B cell (primary cell): Measurements from ENCODE around the gene BHLHE23. TPM values are rescaled to one million over a fixed set of nuclear protein-coding genes. Genes with fewer than 3 reads are reported as not detected.

Experiments
- ATAC-seq: fragments of 200-7000 bp; cut with Tn5 transposase; one replicate; pipeline ENCODE4 v1.10.0; 2021; ENCODE audit warnings: low read depth, mild to moderate bottlenecking, moderate number of reproducible peaks, moderate library complexity
- CTCF ChIA-PET: fragments of 350-600 bp; sonication (Branson Sonifier 250); formaldehyde crosslinking; loops from one replicate; lab custom pipeline; 2021; ENCODE audit warnings: antibody characterized with exemption, inconsistent platforms; lab: Charles Lee
- POLR2A ChIA-PET: fragments of 350-600 bp; sonication (Branson Sonifier 250); formaldehyde crosslinking; loops from one replicate; lab custom pipeline; 2021; ENCODE audit warnings: antibody characterized with exemption; lab: Charles Lee
- DNase-seq: peaks from one replicate; pipeline ENCODE4 v3.0.0; 2013
- H2AFZ ChIP-seq: 2 replicates; pipeline ENCODE4 v1.6.1; 2012; ENCODE audit warnings: mild to moderate bottlenecking, low read depth, low read length; ENCODE audit not compliant: insufficient read depth, poor library complexity, severe bottlenecking
- H3K27ac ChIP-seq, 2 donors: 1 replicate in 1 of 2; 2 replicates in 1 of 2; pipeline ENCODE4 v1.5.1; 2012 to 2013; ENCODE audit warnings: low read length in 2 of 2, mild to moderate bottlenecking in 2 of 2, moderate library complexity in 1 of 2
- H3K27me3 ChIP-seq, 4 experiments: fragments of 200-600 bp in 1 of 4; sonication (generic) in 1 of 4; replicated peaks in 1 of 4; 1 replicate in 2 of 4; 2 replicates in 2 of 4; pipeline versions ENCODE4 v1.6.1 to v1.7.0; 2013 to 2016; ENCODE audit warnings: low read length in 3 of 4, mild to moderate bottlenecking in 2 of 4, mixed read lengths in 1 of 4, moderate library complexity in 1 of 4; ENCODE audit not compliant: insufficient read depth in 4 of 4, control insufficient read depth in 3 of 4; ENCODE audit errors: control extremely low read depth in 1 of 4
- H3K36me3 ChIP-seq, 2 experiments: replicated peaks in 1 of 2; 1 replicate in 1 of 2; 2 replicates in 1 of 2; pipeline versions ENCODE4 v1.6.1 to v1.7.1; 2013; ENCODE audit warnings: low read length in 1 of 2; ENCODE audit not compliant: insufficient read depth in 2 of 2, control insufficient read depth in 1 of 2; ENCODE audit errors: control extremely low read depth in 1 of 2, extremely low read depth in 1 of 2
- H3K4me1 ChIP-seq, 2 donors: fragments of 200-600 bp in 1 of 2; sonication (generic) in 1 of 2; 1 replicate in 1 of 2; 2 replicates in 1 of 2; pipeline versions ENCODE4 v1.5.1 to v1.6.1; 2013 to 2017; ENCODE audit warnings: low read length in 2 of 2; ENCODE audit not compliant: control insufficient read depth in 2 of 2, insufficient read depth in 2 of 2
- H3K4me2 ChIP-seq: replicated peaks from 2 replicates; pipeline ENCODE3; 2012; ENCODE audit warnings: mild to moderate bottlenecking, low read depth, low read length; ENCODE audit not compliant: poor library complexity, severe bottlenecking
- H3K4me3 ChIP-seq, 5 experiments: fragments of 200-600 bp in 1 of 5; sonication (generic) in 1 of 5; 1 replicate in 3 of 5; 2 replicates in 2 of 5; pipeline versions ENCODE4 v1.5.1 to v1.7.0; 2011 to 2016; ENCODE audit warnings: low read length in 4 of 5, mild to moderate bottlenecking in 4 of 5, low read depth in 2 of 5, control low read depth in 1 of 5, moderate library complexity in 1 of 5; ENCODE audit not compliant: insufficient read depth in 1 of 5; ENCODE audit errors: control extremely low read depth in 1 of 5, extremely low read depth in 1 of 5
- H3K79me2 ChIP-seq: fragments of 200-600 bp; sonication (generic); one replicate; pipeline ENCODE4 v1.6.0; 2016; ENCODE audit warnings: low read length; ENCODE audit not compliant: control insufficient read depth, insufficient read depth
- H3K9ac ChIP-seq: fragments of 200-600 bp; sonication (generic); 2 replicates; pipeline ENCODE4 v1.6.1; 2017; ENCODE audit warnings: mild to moderate bottlenecking, low read length, moderate library complexity
- H3K9me3 ChIP-seq, 3 donors: one replicate each; pipeline versions ENCODE4 v1.6.1 to v1.7.1; 2013; ENCODE audit warnings: low read length in 2 of 3; ENCODE audit not compliant: control insufficient read depth in 2 of 3, insufficient read depth in 1 of 3; ENCODE audit errors: control extremely low read depth in 1 of 3
- H4K20me1 ChIP-seq: 2 replicates; pipeline ENCODE4 v1.6.0; 2012; ENCODE audit warnings: mild to moderate bottlenecking, low read length; ENCODE audit not compliant: insufficient read depth, control insufficient read depth, poor library complexity, severe bottlenecking
- H3K27ac Mint-ChIP-seq: one replicate; pipeline ENCODE4 v1.8.0; 2021; ENCODE audit warnings: mixed read lengths
- H3K27me3 Mint-ChIP-seq: one replicate; pipeline ENCODE4 v1.8.0; 2021; ENCODE audit warnings: mixed read lengths
- H3K4me1 Mint-ChIP-seq: one replicate; pipeline ENCODE4 v1.8.0; 2021; ENCODE audit warnings: mixed read lengths
- H3K4me3 Mint-ChIP-seq: one replicate; pipeline ENCODE4 v1.8.0; 2021; ENCODE audit warnings: mixed read lengths
- H3K9me3 Mint-ChIP-seq: one replicate; pipeline ENCODE4 v1.8.0; 2022; ENCODE audit warnings: mixed read lengths; ENCODE audit not compliant: insufficient read depth
- EZH2 ChIP-seq: IDR thresholded peaks from 2 replicates; pipeline ENCODE4 v1.6.1; 2012; ENCODE audit warnings: borderline replicate concordance, low read depth, mild to moderate bottlenecking, moderate library complexity, low read length; ENCODE audit not compliant: insufficient read depth, poor library complexity, severe bottlenecking
- WGBS: methylation state at CpG from one replicate; pipeline ENCODE4 v1.1.5; 2013; ENCODE audit warnings: missing lambda C conversion rate; ENCODE audit not compliant: insufficient coverage; 5-methylcytosine and 5-hydroxymethylcytosine counted together
- intact Hi-C: fragments of 100-400 bp; cut with micrococcal nuclease; formaldehyde crosslinking; loops from one replicate; pipeline ENCODE4 v1.10.0; 2022
- polyA plus RNA-seq: library from polyadenylated mRNA; depleted of rRNA; stranded (reverse); fragments of >200 nt; gene quantifications from 2 replicates; pipeline ENCODE4 v1.2.3, GENCODE V29; 2012
- total RNA-seq, 2 donors: library from RNA; stranded (reverse); fragments of 120-200 nt in 1 of 2; gene quantifications; 1 replicate in 1 of 2; 2 replicates in 1 of 2; pipeline versions ENCODE4 v1.2.3 to v1.2.4, GENCODE V29; 2013 to 2022
- TF ChIP-seq, protein P1 (sequence below): fragments of 200-600 bp; IDR thresholded peaks from one replicate; pipeline ENCODE4 v1.8.0; 2022; ENCODE audit warnings: antibody characterized with exemption, mild to moderate bottlenecking

Gene BHLHE23
- total and polyA plus RNA-seq, 2 donors (not counting 1 experiment from before 2014, with no cell fraction given) = not detected

DNA sequence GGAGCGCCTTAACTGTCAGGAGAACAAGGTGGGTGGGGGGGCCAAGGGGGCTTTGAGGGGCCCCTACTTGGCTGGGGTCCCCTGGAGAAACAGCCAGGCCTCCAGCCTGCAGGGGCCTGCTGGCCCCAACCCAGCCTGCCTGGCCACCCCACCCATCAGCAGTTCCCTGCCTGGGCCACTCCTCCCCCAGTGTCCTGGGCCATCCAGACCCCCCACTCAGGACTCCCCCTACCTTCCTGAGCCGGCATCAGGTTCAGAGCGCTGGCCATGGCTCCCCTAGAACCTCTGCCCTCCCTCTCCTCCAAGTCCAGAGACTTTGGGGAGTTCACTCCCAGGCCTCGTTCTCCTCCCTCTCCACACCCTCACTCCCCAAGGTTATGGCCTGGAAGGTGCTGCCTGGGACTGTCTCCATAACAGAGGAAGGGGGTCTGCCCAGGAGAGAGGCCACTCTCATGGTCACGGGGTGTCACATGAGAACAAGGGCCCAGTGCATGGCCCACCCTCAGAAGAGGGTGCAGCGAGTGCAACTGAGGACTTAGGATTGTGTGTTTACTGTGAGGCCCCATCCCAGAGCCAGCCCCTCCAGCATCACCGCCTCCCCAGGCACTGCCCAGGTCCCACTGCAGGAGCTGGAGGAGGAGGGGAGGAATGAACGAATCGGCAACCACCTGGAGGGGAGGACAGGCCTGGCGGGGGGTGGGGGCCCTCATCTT is 48.2 kb downstream of the BHLHE23 start:
- Histone ChIP-seq H4K20me1 (peaks cover 49% of the 10 kb centered on the region), H2AFZ (no peak overlapping the region), H3K79me2 (peaks cover 68% of the 10 kb centered on the region), H3K9me3 (no peaks in the 10 kb centered on the region), H3K27me3 (no peaks in the 10 kb centered on the region), H3K27ac (no peak overlapping the region), H3K4me1 (peaks cover 24 to 37% of the 10 kb centered on the region in 2 donors), H3K9ac (no peak overlapping the region), H3K36me3 (peaks cover 0 to 41% of the 10 kb centered on the region in 2 experiments), H3K4me2 (peak overlapping the region; percentile 57), H3K4me3 (no peak overlapping the region)
- Mint-ChIP-seq H3K27me3 (no peaks in the 10 kb centered on the region), H3K27ac (no peak overlapping the region), H3K4me1 (peaks cover 38% of the 10 kb centered on the region), H3K4me3 (no peak overlapping the region), H3K9me3 (no peaks in the 10 kb centered on the region)
- ChIA-PET POLR2A (no interaction called here), CTCF (interaction anchor here (0.8 to 1.0 kb wide), 2 partner anchors 51 to 58 kb away, joined by 4 read pairs; no protein-coding TSS in a partner anchor)
- 75% methylated on average over 9 of the region's 10 CpGs for WGBS
- DNase-seq = no peak
- no peak for TF ChIP-seq EZH2
- TF ChIP-seq, protein P1, sequence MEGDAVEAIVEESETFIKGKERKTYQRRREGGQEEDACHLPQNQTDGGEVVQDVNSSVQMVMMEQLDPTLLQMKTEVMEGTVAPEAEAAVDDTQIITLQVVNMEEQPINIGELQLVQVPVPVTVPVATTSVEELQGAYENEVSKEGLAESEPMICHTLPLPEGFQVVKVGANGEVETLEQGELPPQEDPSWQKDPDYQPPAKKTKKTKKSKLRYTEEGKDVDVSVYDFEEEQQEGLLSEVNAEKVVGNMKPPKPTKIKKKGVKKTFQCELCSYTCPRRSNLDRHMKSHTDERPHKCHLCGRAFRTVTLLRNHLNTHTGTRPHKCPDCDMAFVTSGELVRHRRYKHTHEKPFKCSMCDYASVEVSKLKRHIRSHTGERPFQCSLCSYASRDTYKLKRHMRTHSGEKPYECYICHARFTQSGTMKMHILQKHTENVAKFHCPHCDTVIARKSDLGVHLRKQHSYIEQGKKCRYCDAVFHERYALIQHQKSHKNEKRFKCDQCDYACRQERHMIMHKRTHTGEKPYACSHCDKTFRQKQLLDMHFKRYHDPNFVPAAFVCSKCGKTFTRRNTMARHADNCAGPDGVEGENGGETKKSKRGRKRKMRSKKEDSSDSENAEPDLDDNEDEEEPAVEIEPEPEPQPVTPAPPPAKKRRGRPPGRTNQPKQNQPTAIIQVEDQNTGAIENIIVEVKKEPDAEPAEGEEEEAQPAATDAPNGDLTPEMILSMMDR = no peak
- intact Hi-C loops = loop anchor here (10.0 kb wide), 3 partner anchors 46 to 936 kb away; partner anchors contain the start of genes BHLHE23, DNAJC5 and MRGBP
- ATAC-seq = no peak
